Left lobe of liver (tissue), 2 donors: ENCODE measurements around the gene RNU1-4. TPM values are rescaled to one million over a fixed set of nuclear protein-coding genes. Genes with fewer than 3 reads are reported as not detected.
"Not testable (repeated sequence)": the region's sequence is repeated elsewhere in the genome, so short reads cannot be mapped to it uniquely, and the experiment has no call there.

Experiments
- ATAC-seq: fragments of 200-7000 bp; cut with Tn5 transposase; one replicate; pipeline ENCODE4 v1.9.1; 2020; ENCODE audit warnings: mild to moderate bottlenecking, moderate library complexity
- DNase-seq: peaks from one replicate; pipeline ENCODE4 v3.0.0-alpha.2; 2020; ENCODE audit warnings: low spot score
- total RNA-seq: library from RNA; stranded (reverse); gene quantifications from one replicate; pipeline ENCODE4 v1.2.1, GENCODE V29; 2021
- donor health status: DM: no; HTN: no; CAD: no; lungs with moderate emphysema.
- donor health status: DM: no; HTN: yes; CAD: no.

RNU1-4 gene
- total RNA-seq, 1 donor from 2014 or later: 1,159 TPM

DNA sequence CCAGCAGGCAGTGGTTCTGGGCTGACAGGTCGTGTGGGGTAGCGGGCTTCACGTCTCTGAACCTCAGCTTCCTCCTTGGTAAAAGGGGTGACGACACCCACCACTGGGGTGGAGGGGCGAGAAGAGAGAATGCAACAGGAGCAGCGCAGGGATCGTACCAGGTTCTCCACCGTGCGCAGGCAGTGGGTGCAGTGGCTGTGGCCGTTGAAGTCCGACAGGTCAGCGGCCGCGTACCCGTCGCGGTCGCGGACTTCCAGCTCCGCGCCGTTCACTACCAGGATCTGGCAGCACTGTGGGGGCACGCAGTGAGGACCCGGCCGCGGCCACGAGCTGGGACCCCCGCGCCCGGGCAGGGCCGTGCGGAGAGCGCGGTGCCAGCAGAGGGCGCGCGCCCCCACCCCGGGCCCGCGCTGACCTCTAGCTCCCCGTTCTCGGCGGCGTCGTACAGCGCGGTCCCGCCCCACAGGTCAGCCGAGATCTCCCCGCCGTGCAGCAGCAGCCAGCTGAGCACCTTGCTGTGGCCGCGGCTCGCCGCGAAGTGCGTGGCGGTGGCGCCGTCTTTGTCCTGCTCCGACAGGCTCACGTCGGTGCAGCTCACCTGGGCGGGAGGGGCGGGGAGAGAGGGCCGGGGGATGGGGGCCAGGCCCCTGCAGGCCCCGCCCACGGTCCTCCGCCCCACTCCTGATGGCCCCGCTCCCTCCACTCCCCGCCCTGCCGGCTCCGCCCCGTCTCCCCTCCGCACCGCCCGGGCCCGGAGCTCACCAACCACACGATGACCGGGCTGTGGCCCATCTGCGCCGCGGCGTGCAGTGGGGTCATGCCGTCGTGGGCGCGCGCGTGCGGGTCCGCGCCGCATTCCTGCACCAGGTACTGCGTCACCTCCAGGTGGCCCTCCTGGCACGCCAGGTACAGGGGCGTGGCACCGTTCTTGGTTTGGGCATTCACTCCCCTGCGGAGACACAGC is 32.9 kb upstream of the RNU1-4 start:
- ATAC-seq: peak; percentile 70
- peak; percentile 57 for DNase-seq

DNA sequence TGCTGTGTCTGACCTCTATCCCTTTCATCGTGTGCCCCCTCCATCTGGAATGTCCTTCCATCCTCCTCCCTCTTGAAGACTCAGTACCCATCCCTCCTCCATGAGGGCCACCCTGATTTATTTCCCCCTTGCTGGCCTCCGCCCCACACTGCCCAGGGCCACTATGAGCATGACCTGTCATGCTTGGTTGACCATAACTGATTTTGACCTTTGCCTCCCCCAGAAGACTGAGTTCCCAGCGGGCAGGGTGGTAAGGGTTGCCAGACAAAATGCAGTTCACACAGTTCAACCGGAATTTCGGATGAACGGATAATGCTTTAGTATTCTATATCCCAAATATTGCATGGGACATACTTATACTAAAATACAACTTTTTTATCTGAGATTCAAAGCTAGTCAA is 31.6 kb upstream of the RNU1-4 start:
- peak; percentile 66 for ATAC-seq
- not testable (repeated sequence) for DNase-seq

GRCh38 chr1:16709659-16710087 is 30.6 kb upstream of the RNU1-4 start:
- ATAC-seq: peak; percentile 72
- peak; percentile 55 for DNase-seq

DNA sequence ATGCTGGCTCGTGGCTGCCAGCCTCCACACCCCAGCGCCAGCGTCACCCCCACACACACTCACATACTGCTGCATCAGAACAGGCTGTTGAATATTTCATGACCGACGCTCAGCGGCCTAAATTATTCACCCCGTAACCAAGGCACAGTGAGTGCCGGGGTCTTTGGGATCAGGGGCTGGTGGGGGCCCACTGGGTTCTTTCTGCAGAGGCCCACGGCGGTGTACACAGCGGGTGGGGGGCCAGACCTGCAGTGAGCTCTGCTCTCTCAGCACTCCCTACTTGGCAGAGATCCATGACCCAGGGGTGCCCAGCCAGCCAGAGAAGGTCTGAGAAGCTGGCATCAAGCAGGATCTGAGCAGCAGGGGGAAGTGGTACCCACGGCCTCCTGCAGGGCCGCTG is 29.7 kb upstream of the RNU1-4 start:
- DNase-seq: peak; percentile 51
- ATAC-seq: not testable (repeated sequence)

DNA sequence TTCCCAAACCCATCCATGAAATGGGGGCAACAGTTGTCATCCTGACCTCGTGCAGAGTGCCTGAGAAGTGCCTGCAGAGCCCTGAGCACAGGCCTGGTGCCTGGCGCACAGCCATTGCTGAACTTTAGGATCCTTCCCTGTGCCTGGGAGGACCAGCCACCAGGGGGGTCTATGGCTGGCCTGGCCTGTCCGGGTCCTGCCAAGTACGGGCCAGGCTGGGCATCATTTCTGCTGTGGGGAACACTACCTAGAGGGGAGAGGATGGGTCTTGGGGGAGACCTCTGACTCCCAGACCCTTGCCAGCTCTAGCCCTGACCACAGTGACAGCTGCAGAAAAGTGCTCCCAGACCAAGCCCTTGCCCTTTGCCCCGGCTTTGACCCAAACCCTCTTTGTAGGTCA is 28.2 kb upstream of the RNU1-4 start:
- peak; percentile 41 for DNase-seq

GRCh38 chr1:16712582-16712981 is 27.7 kb upstream of the RNU1-4 start:
- not testable (repeated sequence) for ATAC-seq, DNase-seq

More for the DNA sequence above, 28.2 kb upstream of the RNU1-4 start:
- ATAC-seq: not testable (repeated sequence)

GRCh38 chr1:16712984-16713383 is 27.3 kb upstream of the RNU1-4 start:
- ATAC-seq, DNase-seq: not testable (repeated sequence)

- not testable (repeated sequence) for DNase-seq, ATAC-seq
These were observed 26.8 kb upstream of the RNU1-4 start for GRCh38 chr1:16713480-16713879.

DNA sequence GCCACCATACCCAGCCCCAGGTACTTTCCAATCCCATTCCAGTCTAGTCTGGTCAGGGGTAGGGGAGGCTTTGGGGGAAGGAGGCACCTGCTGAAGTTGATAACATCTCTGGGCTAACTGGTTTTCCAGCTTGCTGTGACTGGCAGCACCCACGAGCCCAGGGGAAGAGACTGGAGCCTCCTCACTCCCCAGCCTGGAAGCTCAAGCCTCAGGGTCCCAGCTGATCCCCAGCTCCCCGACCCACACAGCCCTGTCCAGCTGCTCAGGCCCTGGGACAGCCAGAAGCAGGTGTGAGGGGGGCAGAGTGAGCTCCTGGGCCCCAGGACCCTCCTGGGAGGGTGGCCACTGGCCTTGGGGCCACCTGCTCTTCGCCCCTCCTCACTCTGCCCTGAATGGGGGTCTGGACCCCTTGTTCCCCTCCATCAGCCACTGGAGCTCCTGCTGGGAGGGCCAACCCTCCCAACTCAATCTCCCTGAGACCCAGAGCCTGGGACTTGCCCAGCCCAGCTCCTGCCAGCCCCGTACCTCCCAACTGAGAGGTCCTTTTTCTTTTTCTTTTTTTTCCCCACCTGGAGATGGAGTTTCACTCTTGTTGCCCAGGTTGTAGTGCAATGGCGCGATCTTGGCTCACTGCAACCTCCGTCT is 23.5 kb upstream of the RNU1-4 start:
- ATAC-seq (no peak), DNase-seq (peak; percentile 43)

GRCh38 chr1:16717336-16718098 is 22.8 kb upstream of the RNU1-4 start:
- ATAC-seq (no peak), DNase-seq (peak; percentile 47)

- ATAC-seq: not testable (repeated sequence)
- DNase-seq: peak; percentile 51
These were observed 22.0 kb upstream of the RNU1-4 start for GRCh38 chr1:16718099-16718907.

DNA sequence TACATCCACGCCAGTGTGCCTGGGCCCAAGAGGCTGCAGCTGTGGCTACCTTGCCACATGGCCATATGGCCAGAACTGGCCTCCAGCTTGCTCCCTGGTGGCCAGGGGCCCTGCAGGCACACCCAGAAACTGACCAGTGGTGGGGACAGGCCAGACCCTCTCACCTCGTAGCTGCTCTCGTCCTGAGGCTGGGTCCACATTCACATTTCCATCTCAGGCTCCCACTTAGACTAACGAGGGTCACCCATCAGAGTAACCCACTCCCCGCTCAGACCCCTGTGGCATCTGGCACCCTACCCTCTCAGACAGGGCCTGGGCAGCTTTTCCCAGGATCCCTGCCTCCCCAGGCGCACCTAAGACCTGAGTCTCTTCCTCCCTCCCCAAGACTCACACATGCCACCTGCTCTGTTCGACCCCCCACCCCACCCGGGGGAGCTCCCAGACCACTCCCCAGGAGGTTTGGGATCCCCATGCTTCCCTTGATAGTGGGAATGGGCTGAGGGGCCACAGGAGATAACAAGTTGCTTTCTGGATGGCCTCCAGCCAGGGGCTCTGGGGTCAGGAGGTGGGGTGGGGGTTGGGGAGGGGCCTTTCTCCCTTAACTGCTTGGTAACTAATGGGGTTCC is 21.3 kb upstream of the RNU1-4 start:
- ATAC-seq: no peak
- DNase-seq: peak; percentile 45

DNA sequence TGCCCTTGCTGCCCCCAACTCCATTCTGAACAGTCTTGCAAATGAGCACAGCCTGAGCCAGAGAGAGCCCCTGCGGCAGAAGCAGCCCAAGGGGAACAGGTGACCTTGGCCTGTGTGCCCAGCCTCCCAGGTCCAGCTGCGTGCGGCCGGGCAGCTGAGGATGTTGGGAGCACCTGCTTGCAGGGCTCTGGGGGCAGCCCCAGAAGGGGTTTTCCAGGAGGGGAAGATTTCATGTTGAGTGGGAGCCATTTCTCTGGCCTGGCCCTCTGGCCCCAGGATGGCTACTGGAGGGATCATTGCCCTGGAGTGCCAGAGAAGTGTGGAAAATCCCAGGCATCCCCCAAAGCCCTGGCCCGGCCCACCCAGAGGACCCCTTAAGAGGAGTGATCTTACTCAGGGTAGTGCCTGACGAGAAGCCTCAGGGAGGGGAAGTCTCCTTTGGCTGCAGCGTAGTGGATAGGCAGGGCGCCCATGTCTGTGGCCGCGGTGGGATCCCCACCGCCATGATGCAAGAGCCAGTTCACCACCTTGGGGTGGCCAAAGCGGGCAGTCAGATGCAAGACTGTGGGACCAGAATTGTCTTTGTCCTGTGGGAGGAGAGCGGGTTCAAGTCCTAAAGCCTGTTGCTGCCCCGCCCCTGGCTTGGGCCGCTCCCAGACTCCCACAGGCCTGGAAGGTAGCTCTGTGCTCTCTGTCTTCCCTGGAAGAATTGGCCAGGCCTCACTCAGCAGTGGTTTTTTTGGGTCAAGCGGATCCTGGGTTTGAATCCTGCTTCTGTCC is 20.6 kb upstream of the RNU1-4 start:
- peak; percentile 49 for DNase-seq
- ATAC-seq: no peak

DNA sequence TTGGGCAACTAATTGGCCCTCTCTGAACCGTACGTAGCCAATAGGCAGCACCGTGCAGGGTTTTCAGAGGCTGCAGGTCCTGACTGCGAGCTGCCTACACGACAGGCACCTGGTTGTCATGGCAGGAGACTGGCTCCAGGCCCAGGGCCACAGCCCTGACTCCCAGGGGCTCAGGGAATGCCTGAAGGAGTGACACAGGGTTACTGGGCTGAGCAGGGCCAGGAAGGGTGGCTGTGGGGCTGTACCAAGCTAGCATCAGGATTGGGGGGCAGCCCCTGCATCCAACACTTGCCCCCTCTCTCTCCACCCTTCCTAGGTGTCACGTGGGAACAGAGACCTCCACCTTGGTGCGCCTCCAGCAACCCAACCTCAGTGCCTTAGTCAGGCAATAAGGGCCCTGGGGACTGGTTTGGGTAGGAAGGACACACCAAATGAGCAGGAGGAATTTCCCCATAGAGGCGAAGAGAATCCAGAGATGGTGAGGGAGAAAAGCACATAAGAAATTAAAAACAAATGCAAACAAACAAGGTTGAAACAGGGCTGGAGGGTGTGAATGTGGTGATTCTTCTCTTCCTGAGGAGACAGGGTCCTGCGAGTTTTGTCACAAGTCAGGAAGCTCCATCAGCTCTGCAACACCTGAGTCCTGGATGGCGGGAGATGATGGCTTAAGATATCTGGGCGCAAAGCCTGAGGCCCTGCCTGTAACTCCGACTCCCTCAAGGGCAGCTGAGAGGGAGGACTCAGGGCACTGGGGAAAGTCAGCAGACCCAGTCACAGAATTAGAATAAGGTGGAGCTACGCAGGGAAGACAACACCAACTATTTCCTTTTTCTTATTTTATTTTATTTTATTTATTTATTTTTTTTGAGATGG is 19.7 kb upstream of the RNU1-4 start:
- DNase-seq: peak; percentile 49
- ATAC-seq: no peak

- DNase-seq: peak; percentile 39
- no peak for ATAC-seq
These were observed 18.3 kb upstream of the RNU1-4 start for GRCh38 chr1:16721871-16722641.

DNA sequence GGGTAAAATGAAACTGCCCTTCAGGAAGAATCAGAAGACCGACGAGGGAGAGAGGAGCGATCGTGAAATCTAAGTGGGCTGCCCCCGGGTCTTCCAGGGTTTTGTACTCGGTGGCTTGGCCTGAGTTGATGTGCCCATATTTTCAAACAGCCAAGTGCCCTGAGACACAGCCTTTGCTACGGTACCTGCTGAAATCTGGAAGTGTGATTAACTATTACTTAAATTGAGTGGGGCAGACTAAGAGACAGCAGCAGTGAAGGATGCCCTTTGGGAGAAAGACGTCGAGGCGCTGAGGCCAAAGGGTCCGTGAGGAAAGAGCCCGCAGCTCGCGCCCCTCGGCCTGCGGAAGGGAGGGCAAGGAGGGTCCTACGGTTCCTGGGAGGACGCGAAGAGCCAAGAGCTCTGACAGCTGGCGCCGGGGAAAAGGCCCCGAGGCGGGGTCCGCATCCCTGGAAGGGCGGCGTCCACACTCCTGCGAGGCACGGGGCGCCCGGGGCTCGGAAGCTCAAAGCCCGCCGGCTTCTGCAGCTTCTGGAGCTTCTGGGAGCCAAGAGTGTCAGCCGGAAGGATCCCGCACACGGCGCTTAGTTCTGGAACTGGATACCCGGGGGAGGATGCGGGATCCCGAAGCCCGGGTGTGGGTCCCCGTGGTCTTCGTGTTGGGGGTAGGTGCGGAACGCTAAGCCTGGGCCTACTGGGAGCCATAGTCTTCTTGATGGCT is 15.4 kb upstream of the RNU1-4 start:
- DNase-seq: peak; percentile 58
- ATAC-seq: peak; percentile 26
